ENCODE results near the gene EP400.

DNA sequence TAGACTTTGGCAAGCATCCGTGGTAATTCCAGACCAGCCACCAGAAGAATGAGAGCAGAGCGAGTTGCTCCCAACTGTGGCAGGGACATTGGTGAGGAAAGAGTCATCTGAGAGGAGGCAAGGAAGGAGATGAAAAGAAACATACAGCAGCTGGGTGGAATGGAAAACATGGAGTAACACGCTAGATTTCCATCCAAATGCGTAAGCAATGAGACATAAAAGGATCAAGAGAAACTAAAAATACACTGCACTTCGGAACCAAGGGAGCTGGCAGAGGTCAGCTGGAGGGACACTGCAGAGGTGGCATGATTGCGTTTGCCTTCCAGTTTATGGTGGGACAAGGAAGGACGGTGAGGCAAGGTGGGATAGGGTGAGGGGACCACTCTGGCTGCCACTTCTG is 111.5 kb downstream of the EP400 start:
- TF ChIP-seq, protein P1, sequence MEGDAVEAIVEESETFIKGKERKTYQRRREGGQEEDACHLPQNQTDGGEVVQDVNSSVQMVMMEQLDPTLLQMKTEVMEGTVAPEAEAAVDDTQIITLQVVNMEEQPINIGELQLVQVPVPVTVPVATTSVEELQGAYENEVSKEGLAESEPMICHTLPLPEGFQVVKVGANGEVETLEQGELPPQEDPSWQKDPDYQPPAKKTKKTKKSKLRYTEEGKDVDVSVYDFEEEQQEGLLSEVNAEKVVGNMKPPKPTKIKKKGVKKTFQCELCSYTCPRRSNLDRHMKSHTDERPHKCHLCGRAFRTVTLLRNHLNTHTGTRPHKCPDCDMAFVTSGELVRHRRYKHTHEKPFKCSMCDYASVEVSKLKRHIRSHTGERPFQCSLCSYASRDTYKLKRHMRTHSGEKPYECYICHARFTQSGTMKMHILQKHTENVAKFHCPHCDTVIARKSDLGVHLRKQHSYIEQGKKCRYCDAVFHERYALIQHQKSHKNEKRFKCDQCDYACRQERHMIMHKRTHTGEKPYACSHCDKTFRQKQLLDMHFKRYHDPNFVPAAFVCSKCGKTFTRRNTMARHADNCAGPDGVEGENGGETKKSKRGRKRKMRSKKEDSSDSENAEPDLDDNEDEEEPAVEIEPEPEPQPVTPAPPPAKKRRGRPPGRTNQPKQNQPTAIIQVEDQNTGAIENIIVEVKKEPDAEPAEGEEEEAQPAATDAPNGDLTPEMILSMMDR (IDR thresholded peaks at IDR 0.05; ENCODE audit: poor library complexity), result no peak
- TF ChIP-seq EZH2 (IDR thresholded peaks at IDR 0.05; ENCODE audit: borderline replicate concordance), result no peak
- no peak for TF ChIP-seq EZH2phosphoT487 (IDR thresholded peaks at IDR 0.05; ENCODE audit: low read depth, severe bottlenecking, unreplicated experiment)
